Erythroblast (primary cell): ENCODE measurements around the gene PNLDC1.

Experiments used
- GATA1 ChIP-seq: IDR thresholded peaks from 2 replicates; pipeline ENCODE4 v1.6.1; 2011; ENCODE audit warnings: low read depth, mild to moderate bottlenecking, control low read depth, low read length, moderate library complexity
- POLR2A ChIP-seq: IDR thresholded peaks from 2 replicates; pipeline ENCODE4 v1.6.1; 2011; ENCODE audit warnings: mild to moderate bottlenecking, low read length

DNA sequence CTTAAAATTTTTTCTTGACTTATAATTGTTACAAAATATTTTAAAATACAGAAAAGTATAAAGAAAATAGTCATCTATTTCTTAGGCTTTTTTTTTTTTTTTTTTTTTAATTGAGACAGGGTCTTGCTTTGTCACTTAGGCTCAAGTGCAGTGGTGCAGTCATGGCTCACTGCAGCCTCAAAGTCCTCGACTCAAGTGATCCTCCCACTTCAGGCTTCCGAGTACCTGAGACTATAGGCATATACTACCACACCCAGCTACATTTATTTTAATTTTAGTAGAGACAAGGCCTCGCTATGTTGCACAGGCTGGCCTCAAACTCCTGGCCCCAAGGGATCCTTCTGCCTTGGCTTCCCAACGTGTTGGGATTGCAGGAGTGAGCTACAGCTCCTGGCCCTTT lies 43.6 kb upstream of the PNLDC1 start:
- no peak for TF ChIP-seq POLR2A
- TF ChIP-seq GATA1 = no peak
